ENCODE data around the gene TXNRD2. TPM values are rescaled to one million over a fixed set of nuclear protein-coding genes. Genes with fewer than 3 reads are reported as not detected.
A peak's percentile ranks its signal among the peaks of the same experiment; 100 is the strongest.

The TXNRD2 gene
- total RNA-seq, 1 experiment from 2014 or later, result 29.5 TPM

GRCh38 chr22:19888131-19888746, 53.4 kb downstream of the TXNRD2 start:
- Histone ChIP-seq H3K4me1 (ENCODE audit: control insufficient read depth, insufficient read depth, low read length) (peaks cover 30% of the 10 kb centered on the region), H3K27ac (ENCODE audit: low read length) (peak overlapping the region; percentile 3; the same call in 1 of the 2 replicates), H3K36me3 (ENCODE audit: control insufficient read depth, insufficient read depth, low read length) (no peaks in the 10 kb centered on the region), H3K4me3 (ENCODE audit: low read depth in 2 of 2, low read length in 2 of 2) (no peak overlapping the region), H3K9me3 (ENCODE audit: control insufficient read depth, insufficient read depth, low read depth, low read length) (no peaks in the 10 kb centered on the region), H3K27me3 (ENCODE audit: control insufficient read depth, insufficient read depth, low read length) (no peaks in the 10 kb centered on the region)
- TF ChIP-seq REST (IDR thresholded peaks at IDR 0.05; ENCODE audit: insufficient read depth in 1 of 2, low read depth in 2 of 2, low read length in 1 of 2) (no peak), SIN3A (IDR thresholded peaks at IDR 0.05; ENCODE audit: borderline replicate concordance, insufficient read depth, low read depth, low read length) (no peak)
- TF ChIP-seq, protein P1, sequence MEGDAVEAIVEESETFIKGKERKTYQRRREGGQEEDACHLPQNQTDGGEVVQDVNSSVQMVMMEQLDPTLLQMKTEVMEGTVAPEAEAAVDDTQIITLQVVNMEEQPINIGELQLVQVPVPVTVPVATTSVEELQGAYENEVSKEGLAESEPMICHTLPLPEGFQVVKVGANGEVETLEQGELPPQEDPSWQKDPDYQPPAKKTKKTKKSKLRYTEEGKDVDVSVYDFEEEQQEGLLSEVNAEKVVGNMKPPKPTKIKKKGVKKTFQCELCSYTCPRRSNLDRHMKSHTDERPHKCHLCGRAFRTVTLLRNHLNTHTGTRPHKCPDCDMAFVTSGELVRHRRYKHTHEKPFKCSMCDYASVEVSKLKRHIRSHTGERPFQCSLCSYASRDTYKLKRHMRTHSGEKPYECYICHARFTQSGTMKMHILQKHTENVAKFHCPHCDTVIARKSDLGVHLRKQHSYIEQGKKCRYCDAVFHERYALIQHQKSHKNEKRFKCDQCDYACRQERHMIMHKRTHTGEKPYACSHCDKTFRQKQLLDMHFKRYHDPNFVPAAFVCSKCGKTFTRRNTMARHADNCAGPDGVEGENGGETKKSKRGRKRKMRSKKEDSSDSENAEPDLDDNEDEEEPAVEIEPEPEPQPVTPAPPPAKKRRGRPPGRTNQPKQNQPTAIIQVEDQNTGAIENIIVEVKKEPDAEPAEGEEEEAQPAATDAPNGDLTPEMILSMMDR (IDR thresholded peaks at IDR 0.05), result no peak
- intact Hi-C loops (cut with micrococcal nuclease; ENCODE audit: unreplicated experiment) (no loop called here), in situ Hi-C loops (cut with HindIII; ENCODE audit: low pct_unique_long_range_greater_than_20kb, low sequenced_read_pairs) (no loop called here)
- ATAC-seq (no peak), DNase-seq (ENCODE audit: low read depth, low spot score) (no peak)
- no TSS peak for BruUV-seq (replicated peaks)
- ChIA-PET CTCF (interaction anchor here (0.7 kb wide), 1 partner anchor 44 kb away, joined by 3 read pairs; no protein-coding TSS in a partner anchor), POLR2A (no interaction called here)

- no TSS peak for BruUV-seq (replicated peaks)
- no peaks in the 10 kb centered on the region for H3K27me3 ChIP-seq (ENCODE audit: control insufficient read depth, insufficient read depth, low read length)
- no peaks in the 10 kb centered on the region for H3K36me3 ChIP-seq (ENCODE audit: control insufficient read depth, insufficient read depth, low read length)
- H3K27ac ChIP-seq (ENCODE audit: low read length), result peak overlapping the region; percentile 7; the same call in 1 of the 2 replicates
- in situ Hi-C loops (cut with HindIII; ENCODE audit: low pct_unique_long_range_greater_than_20kb, low sequenced_read_pairs) (no loop called here), intact Hi-C loops (cut with micrococcal nuclease; ENCODE audit: unreplicated experiment) (no loop called here)
- TF ChIP-seq, protein P1 (IDR thresholded peaks at IDR 0.05), result no peak
- TF ChIP-seq TCF7L2 (IDR thresholded peaks at IDR 0.05; ENCODE audit: low read depth, low read length) (no peak), REST (IDR thresholded peaks at IDR 0.05; ENCODE audit: insufficient read depth in 1 of 2, low read depth in 2 of 2, low read length in 1 of 2) (no peak)
- DNase-seq (ENCODE audit: low read depth, low spot score) (no peak), ATAC-seq (no peak)
- no peak overlapping the region for H3K4me3 ChIP-seq (ENCODE audit: low read depth in 2 of 2, low read length in 2 of 2)
- POLR2A ChIA-PET, result no interaction called here
- H3K4me1 ChIP-seq (ENCODE audit: control insufficient read depth, insufficient read depth, low read length), result peaks cover 30% of the 10 kb centered on the region
- H3K9me3 ChIP-seq (ENCODE audit: control insufficient read depth, insufficient read depth, low read depth, low read length), result no peaks in the 10 kb centered on the region
- CTCF ChIA-PET, result no interaction called here
These were observed 54.2 kb downstream of the TXNRD2 start for GRCh38 chr22:19887256-19887985.

All from Panc1 (cell line).